ENCODE results near the gene COX5A. TPM values are rescaled to one million over a fixed set of nuclear protein-coding genes. Genes with fewer than 3 reads are reported as not detected.
A peak's percentile ranks its signal among the peaks of the same experiment; 100 is the strongest.
"Not testable (repeated sequence)": the region's sequence is repeated elsewhere in the genome, so short reads cannot be mapped to it uniquely, and the experiment has no call there.

The COX5A gene
- total and polyA plus RNA-seq, 2 donors, result 65.5 to 191 TPM

- WGBS, result 38% methylated on average over 8 of the region's 8 CpGs
- no peaks in the 10 kb centered on the region for H3K9me3 ChIP-seq (ENCODE audit: control insufficient read depth in 2 of 2, insufficient read depth in 1 of 2, low read length in 1 of 2)
- H3K4me1 ChIP-seq (ENCODE audit: control insufficient read depth in 2 of 2, insufficient read depth in 2 of 2, low read length in 2 of 2), result peaks cover 11 to 21% of the 10 kb centered on the region in 2 donors
- H3K27me3 ChIP-seq (ENCODE audit: control insufficient read depth in 2 of 2, insufficient read depth in 1 of 2, low read length in 1 of 2), result no peaks in the 10 kb centered on the region
- peak overlapping the region in 1 of 2 donors; percentile 19 for H3K27ac ChIP-seq (ENCODE audit: low read depth in 1 of 2, low read length in 1 of 2)
- DNase-seq (ENCODE audit: low read depth in 6 of 9, low spot score in 9 of 9), result no peak
- H3K4me3 ChIP-seq (ENCODE audit: low read length in 2 of 2), result peak overlapping the region; percentile 88 to 95
- peaks cover 8 to 18% of the 10 kb centered on the region in 2 donors for H3K36me3 ChIP-seq (ENCODE audit: control insufficient read depth in 2 of 2, insufficient read depth in 2 of 2, low read length in 1 of 2)
Measured at GRCh38 chr15:74889390-74889882, 48.4 kb downstream of the COX5A start.

GRCh38 chr15:74888716-74889115, 49.2 kb downstream of the COX5A start:
- H3K4me1 ChIP-seq (ENCODE audit: control insufficient read depth in 2 of 2, insufficient read depth in 2 of 2, low read length in 2 of 2), result peaks cover 11 to 21% of the 10 kb centered on the region in 2 donors
- H3K27ac ChIP-seq (ENCODE audit: low read depth in 1 of 2, low read length in 1 of 2), result no peak overlapping the region
- no peaks in the 10 kb centered on the region for H3K27me3 ChIP-seq (ENCODE audit: control insufficient read depth in 2 of 2, insufficient read depth in 1 of 2, low read length in 1 of 2)
- H3K4me3 ChIP-seq (ENCODE audit: low read length in 2 of 2), result no peak overlapping the region
- H3K9me3 ChIP-seq (ENCODE audit: control insufficient read depth in 2 of 2, insufficient read depth in 1 of 2, low read length in 1 of 2), result no peaks in the 10 kb centered on the region
- H3K36me3 ChIP-seq (ENCODE audit: control insufficient read depth in 2 of 2, insufficient read depth in 2 of 2, low read length in 1 of 2), result peaks cover 8 to 18% of the 10 kb centered on the region in 2 donors
- 99% methylated on average over 4 of the region's 4 CpGs for WGBS
- DNase-seq (ENCODE audit: low read depth in 6 of 9, low spot score in 9 of 9), result no peak

DNA sequence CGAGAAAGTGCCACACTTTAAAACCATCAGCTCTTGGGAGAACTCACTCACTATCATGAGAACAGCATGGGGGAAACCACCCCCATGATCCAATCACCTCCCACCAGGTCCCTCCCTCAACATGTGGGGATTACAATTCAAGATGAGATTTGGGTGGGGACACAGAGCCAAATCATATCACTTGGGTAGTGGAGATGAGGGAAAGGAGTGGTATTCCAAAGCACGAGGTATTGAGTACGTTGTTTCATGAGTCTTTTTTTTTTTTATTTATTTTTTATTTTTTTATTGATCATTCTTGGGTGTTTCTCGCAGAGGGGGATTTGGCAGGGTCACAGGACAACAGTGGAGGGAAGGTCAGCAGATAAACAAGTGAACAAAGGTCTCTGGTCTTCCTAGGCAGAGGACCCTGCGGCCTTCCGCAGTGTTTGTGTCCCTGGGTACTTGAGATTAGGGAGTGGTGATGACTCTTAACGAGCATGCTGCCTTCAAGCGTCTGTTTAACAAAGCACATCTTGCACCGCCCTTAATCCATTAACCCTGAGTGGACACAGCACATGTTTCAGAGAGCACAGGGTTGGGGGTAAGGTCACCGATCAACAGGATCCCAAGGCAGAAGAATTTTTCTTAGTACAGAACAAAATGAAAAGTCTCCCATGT, 50.2 kb downstream of the COX5A start:
- DNase-seq (ENCODE audit: low read depth in 6 of 9, low spot score in 9 of 9); H3K27me3 ChIP-seq (ENCODE audit: control insufficient read depth in 2 of 2, insufficient read depth in 1 of 2, low read length in 1 of 2); H3K9me3 ChIP-seq (ENCODE audit: control insufficient read depth in 2 of 2, insufficient read depth in 1 of 2, low read length in 1 of 2); H3K4me3 ChIP-seq (ENCODE audit: low read length in 2 of 2); H3K27ac ChIP-seq (ENCODE audit: low read depth in 1 of 2, low read length in 1 of 2): not testable (repeated sequence)
- H3K36me3 ChIP-seq (ENCODE audit: control insufficient read depth in 2 of 2, insufficient read depth in 2 of 2, low read length in 1 of 2), result peaks cover 5 to 10% of the 10 kb centered on the region in 2 donors
- H3K4me1 ChIP-seq (ENCODE audit: control insufficient read depth in 2 of 2, insufficient read depth in 2 of 2, low read length in 2 of 2), result peaks cover 11 to 21% of the 10 kb centered on the region in 2 donors
- 95% methylated on average over 9 of the region's 10 CpGs for WGBS

GRCh38 chr15:74885461-74885860, 52.4 kb downstream of the COX5A start:
- no peak for DNase-seq (ENCODE audit: low read depth in 6 of 9, low spot score in 9 of 9)
- H3K9me3 ChIP-seq (ENCODE audit: control insufficient read depth in 2 of 2, insufficient read depth in 1 of 2, low read length in 1 of 2), result peaks cover 0 to 8% of the 10 kb centered on the region in 2 donors
- H3K4me1 ChIP-seq (ENCODE audit: control insufficient read depth in 2 of 2, insufficient read depth in 2 of 2, low read length in 2 of 2), result peaks cover 9 to 15% of the 10 kb centered on the region in 2 donors
- H3K27me3 ChIP-seq (ENCODE audit: control insufficient read depth in 2 of 2, insufficient read depth in 1 of 2, low read length in 1 of 2), result no peaks in the 10 kb centered on the region
- H3K27ac ChIP-seq (ENCODE audit: low read depth in 1 of 2, low read length in 1 of 2), result no peak overlapping the region
- H3K36me3 ChIP-seq (ENCODE audit: control insufficient read depth in 2 of 2, insufficient read depth in 2 of 2, low read length in 1 of 2), result no peaks in the 10 kb centered on the region
- WGBS, result 95% methylated on average over 5 of the region's 5 CpGs
- H3K4me3 ChIP-seq (ENCODE audit: low read length in 2 of 2), result no peak overlapping the region

DNA sequence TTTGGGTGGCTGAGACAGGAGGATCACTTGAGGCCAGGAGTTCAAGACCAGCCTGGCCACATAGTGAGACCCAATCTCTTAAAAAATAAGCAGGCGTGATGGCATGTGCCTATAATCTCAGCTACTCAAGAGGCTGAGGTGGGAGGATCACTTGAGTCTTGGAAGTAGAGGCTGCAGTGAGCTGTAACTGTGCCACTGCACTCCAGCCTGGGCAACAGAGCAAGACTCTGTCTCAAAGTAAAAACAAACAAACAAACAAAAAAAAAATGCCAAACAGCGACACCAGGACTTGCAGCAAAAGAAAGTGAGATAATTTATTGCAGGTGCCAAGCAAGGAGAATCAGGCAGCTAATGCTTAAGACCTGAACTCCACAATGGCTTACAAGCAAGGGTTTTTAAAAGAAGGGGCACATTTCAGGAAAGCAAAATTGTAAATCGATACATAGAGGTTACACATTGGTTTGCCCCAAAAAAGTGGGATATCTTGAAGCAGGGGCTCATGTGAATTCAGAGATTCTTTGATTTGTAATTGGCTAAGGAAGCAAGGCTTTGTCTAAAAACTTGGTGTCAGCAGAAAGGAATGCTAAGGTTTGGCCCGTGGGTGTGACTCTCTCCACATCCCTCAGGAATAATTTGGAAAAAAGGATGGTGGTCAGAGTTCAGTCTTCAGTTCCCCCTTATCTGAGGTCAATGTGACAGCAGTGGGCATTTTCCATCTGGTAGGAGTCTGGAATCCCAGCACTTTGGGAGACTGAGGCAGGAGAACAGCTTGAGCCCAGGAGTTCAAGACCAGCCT, 53.2 kb downstream of the COX5A start:
- 95% methylated on average over 4 of the region's 4 CpGs for WGBS
- Histone ChIP-seq H3K27ac (ENCODE audit: low read depth in 1 of 2, low read length in 1 of 2) (no peak overlapping the region), H3K36me3 (ENCODE audit: control insufficient read depth in 2 of 2, insufficient read depth in 2 of 2, low read length in 1 of 2) (no peaks in the 10 kb centered on the region), H3K27me3 (ENCODE audit: control insufficient read depth in 2 of 2, insufficient read depth in 1 of 2, low read length in 1 of 2) (no peaks in the 10 kb centered on the region), H3K4me1 (ENCODE audit: control insufficient read depth in 2 of 2, insufficient read depth in 2 of 2, low read length in 2 of 2) (peaks cover 6 to 10% of the 10 kb centered on the region in 2 donors), H3K4me3 (ENCODE audit: low read length in 2 of 2) (no peak overlapping the region), H3K9me3 (ENCODE audit: control insufficient read depth in 2 of 2, insufficient read depth in 1 of 2, low read length in 1 of 2) (peaks cover 0 to 8% of the 10 kb centered on the region in 2 donors)
- no peak for DNase-seq (ENCODE audit: low read depth in 6 of 9, low spot score in 9 of 9)

GRCh38 chr15:74882528-74882927, 55.3 kb downstream of the COX5A start:
- H3K4me3 ChIP-seq (ENCODE audit: low read length in 2 of 2), result no peak overlapping the region
- WGBS, result 97% methylated on average over 6 of the region's 6 CpGs
- H3K4me1 ChIP-seq (ENCODE audit: control insufficient read depth in 2 of 2, insufficient read depth in 2 of 2, low read length in 2 of 2), result no peaks in the 10 kb centered on the region
- DNase-seq (ENCODE audit: low read depth in 6 of 9, low spot score in 9 of 9), result no peak
- H3K27me3 ChIP-seq (ENCODE audit: control insufficient read depth in 2 of 2, insufficient read depth in 1 of 2, low read length in 1 of 2), result no peaks in the 10 kb centered on the region
- peaks cover 0 to 8% of the 10 kb centered on the region in 2 donors for H3K9me3 ChIP-seq (ENCODE audit: control insufficient read depth in 2 of 2, insufficient read depth in 1 of 2, low read length in 1 of 2)
- no peaks in the 10 kb centered on the region for H3K36me3 ChIP-seq (ENCODE audit: control insufficient read depth in 2 of 2, insufficient read depth in 2 of 2, low read length in 1 of 2)
- H3K27ac ChIP-seq (ENCODE audit: low read depth in 1 of 2, low read length in 1 of 2), result no peak overlapping the region

DNA sequence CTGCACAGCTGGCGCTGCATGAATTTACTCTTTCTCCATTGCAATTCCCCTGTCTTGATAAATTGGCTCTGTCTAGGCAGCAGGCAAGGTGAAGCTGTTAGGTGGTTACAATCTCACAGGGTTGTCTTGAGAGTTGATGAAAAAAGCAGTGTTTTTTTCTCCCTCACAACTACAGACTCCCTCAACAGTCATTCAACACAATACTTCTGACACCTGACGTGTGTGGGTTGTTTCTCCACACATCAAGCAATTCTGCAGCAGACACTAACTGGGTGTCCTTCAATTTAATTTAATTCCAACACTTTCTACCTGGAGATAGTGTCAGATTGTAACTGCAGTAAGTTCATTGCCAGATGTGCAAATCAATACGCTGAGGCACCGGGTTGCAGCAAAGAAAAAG, 59.6 kb downstream of the COX5A start:
- 83% methylated on average over 4 of the region's 4 CpGs for WGBS
- no peak for DNase-seq (ENCODE audit: low read depth in 6 of 9, low spot score in 9 of 9)

DNA sequence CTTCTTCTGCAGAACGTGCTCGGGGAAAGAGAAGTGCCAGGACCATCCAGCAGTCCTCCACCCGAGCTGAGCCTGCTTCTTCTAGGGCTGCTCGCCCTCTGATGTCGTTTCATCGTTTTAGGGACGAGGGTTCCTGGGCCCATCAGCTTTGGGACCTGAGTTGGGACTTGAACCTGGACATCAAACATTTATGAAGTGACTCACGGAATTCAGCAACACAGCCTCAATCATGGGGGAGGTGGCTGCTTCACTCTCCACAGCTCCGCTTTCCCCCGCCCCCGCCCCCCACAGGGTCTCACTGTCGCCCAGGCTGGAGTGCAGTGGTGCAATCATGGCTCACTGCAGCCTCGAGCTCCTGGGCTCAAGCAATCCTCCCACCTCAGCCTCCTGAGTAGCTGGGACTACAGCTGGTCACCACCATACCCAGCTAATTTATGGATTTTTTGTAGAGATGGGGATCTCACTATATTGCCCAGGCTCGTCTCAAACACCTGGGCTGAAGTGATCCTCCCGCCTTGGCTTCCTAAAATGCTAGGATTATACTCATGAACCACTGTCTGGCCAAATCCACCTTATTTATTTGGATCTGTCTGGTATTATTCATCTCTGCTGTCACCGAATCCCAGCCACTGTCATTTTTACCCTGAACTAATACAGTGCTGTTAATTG, 64.0 kb downstream of the COX5A start:
- Histone ChIP-seq H3K4me1 (ENCODE audit: control insufficient read depth in 2 of 2, insufficient read depth in 2 of 2, low read length in 2 of 2) (peaks cover 22 to 34% of the 10 kb centered on the region in 2 donors), H3K4me3 (ENCODE audit: low read length in 2 of 2) (peak overlapping the region; percentile 74 to 97), H3K27me3 (ENCODE audit: control insufficient read depth in 2 of 2, insufficient read depth in 1 of 2, low read length in 1 of 2) (no peaks in the 10 kb centered on the region), H3K9me3 (ENCODE audit: control insufficient read depth in 2 of 2, insufficient read depth in 1 of 2, low read length in 1 of 2) (peaks cover 0 to 2% of the 10 kb centered on the region in 2 donors), H3K36me3 (ENCODE audit: control insufficient read depth in 2 of 2, insufficient read depth in 2 of 2, low read length in 1 of 2) (peaks cover 0 to 5% of the 10 kb centered on the region in 2 donors), H3K27ac (ENCODE audit: low read depth in 1 of 2, low read length in 1 of 2) (peak overlapping the region; percentile 22 to 66)
- 54% methylated on average over 16 of the region's 16 CpGs for WGBS
- no peak for DNase-seq (ENCODE audit: low read depth in 6 of 9, low spot score in 9 of 9)

More for the DNA sequence above, 59.6 kb downstream of the COX5A start:
- H3K27me3 ChIP-seq (ENCODE audit: control insufficient read depth in 2 of 2, insufficient read depth in 1 of 2, low read length in 1 of 2), result no peaks in the 10 kb centered on the region
- no peaks in the 10 kb centered on the region for H3K36me3 ChIP-seq (ENCODE audit: control insufficient read depth in 2 of 2, insufficient read depth in 2 of 2, low read length in 1 of 2)
- no peak overlapping the region for H3K4me3 ChIP-seq (ENCODE audit: low read length in 2 of 2)
- peaks cover 0 to 8% of the 10 kb centered on the region in 2 donors for H3K9me3 ChIP-seq (ENCODE audit: control insufficient read depth in 2 of 2, insufficient read depth in 1 of 2, low read length in 1 of 2)
- no peak overlapping the region for H3K27ac ChIP-seq (ENCODE audit: low read depth in 1 of 2, low read length in 1 of 2)
- H3K4me1 ChIP-seq (ENCODE audit: control insufficient read depth in 2 of 2, insufficient read depth in 2 of 2, low read length in 2 of 2), result peaks cover 0 to 7% of the 10 kb centered on the region in 2 donors
